MG63 (cell line): ENCODE results near the gene ATP5F1A. TPM values are rescaled to one million over a fixed set of nuclear protein-coding genes. Genes with fewer than 3 reads are reported as not detected.
"Not testable (repeated sequence)": the region's sequence is repeated elsewhere in the genome, so short reads cannot be mapped to it uniquely, and the experiment has no call there.

Experiments
- DNase-seq: peaks from one replicate; pipeline ENCODE4 v3.0.0-alpha.2; 2020
- H3K27me3 ChIP-seq: fragments of 250-450 bp; sonication (Bioruptor Pico); 2 replicates; pipeline ENCODE4 v1.5.1; 2020; ENCODE audit warnings: mild to moderate bottlenecking, moderate library complexity
- H3K36me3 ChIP-seq: fragments of 250-450 bp; sonication (Bioruptor Pico); 2 replicates; pipeline ENCODE4 v1.5.1; 2020; ENCODE audit warnings: mild to moderate bottlenecking, moderate library complexity
- H3K4me3 ChIP-seq: fragments of 250-450 bp; sonication (Bioruptor Pico); 2 replicates; pipeline ENCODE4 v1.5.1; 2020; ENCODE audit warnings: mild to moderate bottlenecking, moderate library complexity
- H3K9me3 ChIP-seq: fragments of 250-450 bp; sonication (Bioruptor Pico); 2 replicates; pipeline ENCODE4 v1.5.1; 2020; ENCODE audit warnings: mild to moderate bottlenecking, moderate library complexity
- total RNA-seq: library from RNA; depleted of rRNA; stranded (reverse); fragments of >200 nt; shearing (Covaris generic); gene quantifications from 2 replicates; pipeline ENCODE4 v1.2.3, GENCODE V29; 2014; ENCODE audit warnings: low replicate concordance; rRNA removed

The ATP5F1A gene
- 432 and 465 TPM in 2 replicates for total RNA-seq

DNA sequence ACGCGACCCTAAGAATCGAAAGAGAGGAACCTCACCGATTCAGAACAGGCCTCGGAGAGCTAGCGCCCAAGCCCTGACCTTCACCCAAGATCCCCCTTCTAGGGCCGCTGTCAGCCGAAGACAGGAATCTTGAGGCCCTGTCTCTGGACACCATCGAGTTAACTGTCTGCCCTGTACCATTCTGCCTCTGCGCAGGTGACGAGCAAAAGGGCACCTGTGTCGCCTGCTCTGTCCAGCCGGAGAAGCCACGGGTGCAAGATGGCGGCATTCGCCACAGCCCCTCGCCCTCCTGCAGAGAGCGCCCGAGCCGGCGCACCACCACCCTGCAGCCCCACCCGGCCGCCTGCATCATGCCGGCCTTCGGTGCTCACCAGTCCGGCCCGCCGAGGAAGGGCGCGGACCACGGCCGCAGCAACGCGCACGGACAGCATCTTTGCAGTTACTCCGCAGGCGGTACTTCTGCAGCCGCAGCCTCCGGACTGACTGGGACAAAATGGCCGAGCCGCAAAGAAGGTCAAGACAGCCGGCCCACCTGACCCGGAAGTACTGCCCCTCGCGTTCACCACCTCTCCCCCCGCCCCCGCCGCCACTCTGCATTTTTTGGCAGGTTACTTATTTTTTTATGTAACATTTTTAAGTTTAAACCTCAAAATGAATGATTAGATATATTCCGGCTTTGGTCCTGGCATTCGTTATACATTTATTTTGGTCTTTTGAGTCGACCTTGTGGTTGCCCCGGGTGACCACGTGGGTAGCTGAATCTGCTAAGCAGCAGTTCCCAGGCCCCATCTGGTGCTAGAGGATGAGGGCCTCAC lies at the start of gene ATP5F1A:
ATP5F1A (minus strand) TSS at position 496 of the 815 bp plus-strand sequence; CDS start at position 431, 65 bp downstream.
- DNase-seq = peak; percentile 86
- peak within 1 kb of the TSS; percentile 90 for H3K4me3 ChIP-seq

GRCh38 chr18:46141199-46141598 lies 43.1 kb upstream of the ATP5F1A start:
- H3K9me3 ChIP-seq = no peaks in the 10 kb centered on the region
- no peaks in the 10 kb centered on the region for H3K36me3 ChIP-seq
- DNase-seq = no peak
- no peaks in the 10 kb centered on the region for H3K27me3 ChIP-seq
- no peak overlapping the region for H3K4me3 ChIP-seq

More for the DNA sequence above, at the start of gene ATP5F1A:
- Histone ChIP-seq H3K36me3 (peaks cover 40% of the 10 kb centered on the region), H3K9me3 (no peaks in the 10 kb centered on the region), H3K27me3 (no peaks in the 10 kb centered on the region)

GRCh38 chr18:46140173-46140572 lies 42.1 kb upstream of the ATP5F1A start:
- Histone ChIP-seq H3K9me3 (no peaks in the 10 kb centered on the region), H3K27me3 (no peaks in the 10 kb centered on the region), H3K36me3 (no peaks in the 10 kb centered on the region), H3K4me3 (no peak overlapping the region)
- no peak for DNase-seq

- DNase-seq = no peak
- Histone ChIP-seq H3K36me3 (0 out of 2 replicates have a peak, but pooled peaks cover 2% of the 10 kb centered on the region), H3K9me3 (no peaks in the 10 kb centered on the region), H3K4me3 (no peak overlapping the region), H3K27me3 (no peaks in the 10 kb centered on the region)
Measured at GRCh38 chr18:46134920-46135675, 37.0 kb upstream of the ATP5F1A start.

DNA sequence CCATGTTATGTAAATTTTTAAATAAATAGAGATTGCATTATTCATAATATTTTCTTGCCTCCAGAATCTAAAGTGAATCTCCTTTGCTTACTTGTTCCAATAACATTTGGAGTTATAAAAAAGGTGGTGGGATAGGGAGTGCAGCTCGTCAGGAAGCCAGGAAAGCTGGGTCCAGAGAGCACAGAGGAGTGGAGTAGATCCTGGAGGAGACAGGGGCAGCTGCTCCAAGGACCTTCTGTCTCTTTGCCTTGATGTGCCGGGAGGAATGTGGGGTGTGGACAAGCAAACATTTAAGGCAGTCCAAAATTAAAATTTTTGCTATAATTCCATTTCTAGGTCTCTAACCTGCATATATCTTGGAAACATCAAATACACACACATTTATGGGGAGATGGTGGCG lies 35.4 kb upstream of the ATP5F1A start:
- Histone ChIP-seq H3K9me3 (no peaks in the 10 kb centered on the region), H3K4me3 (no peak overlapping the region), H3K27me3 (no peaks in the 10 kb centered on the region), H3K36me3 (peaks cover 13% of the 10 kb centered on the region)
- DNase-seq = peak; percentile 25

DNA sequence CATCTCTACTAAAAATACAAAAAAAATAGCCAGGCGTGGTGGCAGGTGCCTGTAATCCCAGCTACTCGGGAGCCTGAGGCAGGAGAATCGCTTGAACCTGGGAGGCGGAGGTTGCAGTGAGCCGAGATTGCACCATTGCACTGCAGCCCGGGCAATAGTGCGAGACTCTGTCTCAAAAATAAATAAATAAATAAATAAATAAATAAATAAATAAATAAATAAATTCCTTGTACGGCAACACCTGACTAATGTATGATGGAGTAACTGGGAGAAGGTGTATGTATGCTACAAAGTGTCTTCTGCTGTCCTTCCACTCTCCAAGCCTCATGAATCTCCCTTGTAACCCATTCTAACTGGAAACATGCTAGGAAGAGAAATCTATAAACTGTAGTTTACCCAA lies 32.5 kb upstream of the ATP5F1A start:
- H3K27me3 ChIP-seq, DNase-seq, H3K4me3 ChIP-seq, H3K9me3 ChIP-seq: not testable (repeated sequence)
- peaks cover 25% of the 10 kb centered on the region for H3K36me3 ChIP-seq

DNA sequence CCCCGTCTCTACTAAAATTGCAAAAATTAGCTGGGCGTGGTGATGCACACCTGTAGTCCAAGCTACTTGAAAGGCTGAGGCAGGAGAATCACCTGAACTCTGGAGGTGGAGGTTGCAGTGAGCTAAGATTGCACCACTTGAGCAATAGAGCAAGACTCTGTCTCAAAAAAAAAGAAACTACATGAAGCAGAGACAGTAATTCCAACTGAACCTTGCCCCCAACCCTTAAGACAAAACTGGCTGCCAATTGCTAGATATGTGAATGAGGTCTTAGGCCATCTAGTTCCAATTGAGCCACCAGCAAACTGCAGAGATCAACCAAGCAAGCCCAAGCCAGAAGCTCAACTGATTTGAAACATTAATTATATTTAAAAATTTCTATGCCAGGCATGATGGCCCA lies 32.0 kb upstream of the ATP5F1A start:
- no peaks in the 10 kb centered on the region for H3K27me3 ChIP-seq
- no peak for DNase-seq
- no peaks in the 10 kb centered on the region for H3K9me3 ChIP-seq
- H3K36me3 ChIP-seq = peaks cover 25% of the 10 kb centered on the region
- H3K4me3 ChIP-seq = no peak overlapping the region

DNA sequence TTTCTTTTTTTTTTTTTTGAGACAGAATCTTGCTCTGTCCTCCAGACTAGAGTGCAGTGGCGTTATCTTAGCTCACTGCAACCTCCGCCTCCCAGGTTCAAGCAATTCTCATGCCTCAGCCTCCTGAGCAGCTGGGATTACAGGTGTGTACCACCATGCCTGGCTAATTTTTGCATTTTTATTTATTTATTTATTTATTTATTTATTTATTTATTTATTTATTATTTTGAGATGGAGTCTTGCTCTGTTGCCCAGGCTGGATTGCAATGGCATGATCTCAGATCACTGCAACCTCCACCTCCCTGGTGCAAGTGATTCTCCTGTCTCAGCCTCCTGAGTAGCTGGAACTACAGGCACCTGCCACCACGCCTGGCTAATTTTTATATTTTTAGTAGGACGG lies 28.5 kb upstream of the ATP5F1A start:
- H3K4me3 ChIP-seq, DNase-seq, H3K9me3 ChIP-seq, H3K27me3 ChIP-seq: not testable (repeated sequence)
- H3K36me3 ChIP-seq = peaks cover 32% of the 10 kb centered on the region

- Histone ChIP-seq H3K36me3 (peaks cover 13% of the 10 kb centered on the region), H3K9me3 (no peaks in the 10 kb centered on the region), H3K4me3 (no peak overlapping the region), H3K27me3 (no peaks in the 10 kb centered on the region)
- DNase-seq = no peak
Measured at GRCh38 chr18:46113751-46114150, 15.7 kb upstream of the ATP5F1A start.

DNA sequence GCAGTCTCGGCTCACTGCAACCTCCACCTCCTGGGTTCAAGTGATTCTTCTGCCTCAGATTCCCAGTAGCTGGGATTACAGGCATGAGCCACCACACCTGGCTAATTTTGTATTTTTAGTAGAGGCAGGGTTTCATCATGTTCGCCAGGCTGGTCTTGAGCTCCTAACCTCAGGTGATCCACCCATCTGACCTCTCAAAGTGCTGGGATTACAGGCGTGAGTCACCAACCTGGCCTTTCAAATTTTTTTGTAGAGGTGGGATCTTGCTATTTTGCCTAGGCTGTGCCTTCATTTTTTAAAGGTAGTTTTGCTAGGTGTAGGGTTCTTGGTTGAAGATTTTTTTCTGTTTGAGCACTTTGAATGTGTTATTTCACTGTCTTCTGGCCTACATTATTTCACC lies 12.3 kb upstream of the ATP5F1A start:
- peaks cover 16% of the 10 kb centered on the region for H3K36me3 ChIP-seq

DNA sequence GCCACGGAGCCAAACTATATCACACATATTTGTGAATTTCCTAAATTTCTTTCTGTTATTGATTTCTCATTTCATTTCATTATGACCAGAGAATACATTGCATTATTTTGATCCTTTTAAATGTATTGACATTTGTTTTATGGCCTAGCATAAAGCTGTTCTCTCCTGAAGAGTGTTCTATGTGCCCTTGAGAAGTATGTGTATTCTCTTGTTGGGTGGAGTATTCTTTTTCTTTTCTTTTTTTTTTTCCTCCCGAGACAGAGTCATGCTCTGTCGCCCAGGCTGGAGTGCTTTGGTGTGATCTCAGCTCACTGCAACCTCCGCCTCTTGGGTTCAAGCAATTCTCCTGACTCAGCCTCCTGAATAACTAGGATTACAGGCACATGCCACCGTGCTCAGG lies 11.3 kb upstream of the ATP5F1A start:
- no peak for DNase-seq
- Histone ChIP-seq H3K9me3 (no peaks in the 10 kb centered on the region), H3K27me3 (no peaks in the 10 kb centered on the region), H3K4me3 (no peak overlapping the region), H3K36me3 (peaks cover 10% of the 10 kb centered on the region)

More for the DNA sequence above, 12.3 kb upstream of the ATP5F1A start:
- Histone ChIP-seq H3K27me3 (no peaks in the 10 kb centered on the region), H3K4me3 (no peak overlapping the region), H3K9me3 (no peaks in the 10 kb centered on the region)
- DNase-seq = no peak

GRCh38 chr18:46104128-46104911 lies 6.2 kb upstream of the ATP5F1A start, which contains the start of gene HAUS1:
Gene HAUS1 (plus strand): TSS chr18:46104385. CDS start chr18:46104412, 27 bp downstream.
- peak within 1 kb of the TSS; percentile 76 for H3K4me3 ChIP-seq
- H3K9me3 ChIP-seq = no peaks in the 10 kb centered on the region

DNA sequence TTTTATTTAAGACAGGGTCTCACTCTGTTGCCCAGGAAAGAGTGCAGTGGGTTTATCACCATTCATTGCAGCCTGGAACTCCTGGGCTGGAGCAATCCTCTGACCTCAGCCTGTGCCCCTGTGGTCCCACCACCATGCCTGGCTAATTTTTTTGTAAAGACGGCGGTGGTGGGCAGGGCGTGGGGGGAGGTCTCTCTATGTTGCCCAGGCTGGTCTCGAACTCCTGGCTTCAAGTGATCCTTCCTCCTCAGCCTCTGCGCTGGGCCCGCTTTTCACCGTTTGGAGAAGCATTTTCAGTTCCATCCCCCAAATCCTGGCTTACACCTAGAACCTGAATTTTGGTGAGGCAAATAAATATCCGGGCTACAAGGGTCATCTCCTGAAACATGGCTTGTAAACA lies 1.4 kb upstream of the ATP5F1A start:
- DNase-seq = no peak
- H3K27me3 ChIP-seq = no peaks in the 10 kb centered on the region
- no peaks in the 10 kb centered on the region for H3K9me3 ChIP-seq
- H3K4me3 ChIP-seq = no peak overlapping the region
- H3K36me3 ChIP-seq = peaks cover 25% of the 10 kb centered on the region

More at GRCh38 chr18:46104128-46104911, 6.2 kb upstream of the ATP5F1A start, which contains the start of gene HAUS1:
- DNase-seq = peak; percentile 89
- Histone ChIP-seq H3K36me3 (peaks cover 3% of the 10 kb centered on the region; the same call in 1 of the 2 replicates), H3K27me3 (no peaks in the 10 kb centered on the region)

- H3K4me3 ChIP-seq = peak overlapping the region; percentile 90
Measured at GRCh38 chr18:46098616-46098933, 479 bp upstream of the ATP5F1A start.

DNA sequence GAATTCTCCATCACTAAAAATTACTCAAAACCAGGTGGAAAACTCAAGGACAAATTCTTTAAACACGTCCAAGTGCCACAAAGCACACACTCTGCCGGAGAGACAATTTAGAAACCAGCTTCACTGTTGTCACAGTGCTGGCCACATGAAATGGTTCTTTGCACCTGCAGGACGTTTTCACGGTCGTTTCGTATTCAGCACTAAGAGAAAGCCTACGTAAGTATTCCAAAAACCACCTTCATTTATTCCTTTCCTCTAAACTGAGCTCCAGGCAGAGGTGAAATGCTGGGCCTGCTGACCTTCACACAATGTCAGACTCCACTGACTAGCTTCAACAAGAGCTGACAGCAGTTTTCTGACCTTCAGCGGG lies 680 bp downstream of the ATP5F1A start:
- DNase-seq = no peak
- H3K9me3 ChIP-seq = no peaks in the 10 kb centered on the region
- peaks cover 45% of the 10 kb centered on the region for H3K36me3 ChIP-seq
- H3K27me3 ChIP-seq = no peaks in the 10 kb centered on the region
- H3K4me3 ChIP-seq = peak overlapping the region; percentile 90

More at GRCh38 chr18:46098616-46098933, 479 bp upstream of the ATP5F1A start:
- H3K9me3 ChIP-seq = no peaks in the 10 kb centered on the region
- no peaks in the 10 kb centered on the region for H3K27me3 ChIP-seq
- DNase-seq = no peak
- H3K36me3 ChIP-seq = peaks cover 34% of the 10 kb centered on the region

- no peaks in the 10 kb centered on the region for H3K9me3 ChIP-seq
- H3K27me3 ChIP-seq = no peaks in the 10 kb centered on the region
- H3K36me3 ChIP-seq = peaks cover 48% of the 10 kb centered on the region
- H3K4me3 ChIP-seq = peak overlapping the region; percentile 90
- DNase-seq = peak; percentile 17
Measured at GRCh38 chr18:46096651-46097300, 1.3 kb downstream of the ATP5F1A start.
